Measurements from ENCODE around the gene EDDM13.

DNA sequence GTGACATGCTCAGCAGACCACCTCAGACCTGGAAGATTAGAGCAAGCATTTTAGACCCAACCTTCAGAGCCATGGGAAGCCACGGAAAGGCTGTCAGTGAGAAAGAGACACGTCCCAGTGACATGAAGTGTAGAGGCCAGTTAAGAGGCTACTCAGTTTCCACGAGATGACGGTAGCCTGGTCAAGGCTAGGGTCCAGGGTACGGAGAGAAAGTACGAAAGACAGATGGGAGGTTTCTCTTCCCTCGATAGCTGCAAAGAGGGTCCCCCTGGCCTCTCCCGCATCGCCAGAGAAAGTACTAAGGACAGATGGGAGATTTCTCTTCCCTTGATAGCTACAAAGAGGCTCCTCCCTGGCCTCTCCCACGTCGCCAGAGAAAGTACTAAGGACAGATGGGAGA lies 33.5 kb downstream of the EDDM13 start:
- TF ChIP-seq GATA2 (IDR thresholded peaks at IDR 0.05; ENCODE audit: low read depth, low read length): no peak
- TF ChIP-seq GATA3 (IDR thresholded peaks at IDR 0.05; ENCODE audit: low read depth, low read length): no peak
